ENCODE measurements around the gene VWC2L. TPM values are rescaled to one million over a fixed set of nuclear protein-coding genes. Genes with fewer than 3 reads are reported as not detected.

Gene VWC2L
- polyA plus RNA-seq, 1 experiment, result 0.04 TPM

DNA sequence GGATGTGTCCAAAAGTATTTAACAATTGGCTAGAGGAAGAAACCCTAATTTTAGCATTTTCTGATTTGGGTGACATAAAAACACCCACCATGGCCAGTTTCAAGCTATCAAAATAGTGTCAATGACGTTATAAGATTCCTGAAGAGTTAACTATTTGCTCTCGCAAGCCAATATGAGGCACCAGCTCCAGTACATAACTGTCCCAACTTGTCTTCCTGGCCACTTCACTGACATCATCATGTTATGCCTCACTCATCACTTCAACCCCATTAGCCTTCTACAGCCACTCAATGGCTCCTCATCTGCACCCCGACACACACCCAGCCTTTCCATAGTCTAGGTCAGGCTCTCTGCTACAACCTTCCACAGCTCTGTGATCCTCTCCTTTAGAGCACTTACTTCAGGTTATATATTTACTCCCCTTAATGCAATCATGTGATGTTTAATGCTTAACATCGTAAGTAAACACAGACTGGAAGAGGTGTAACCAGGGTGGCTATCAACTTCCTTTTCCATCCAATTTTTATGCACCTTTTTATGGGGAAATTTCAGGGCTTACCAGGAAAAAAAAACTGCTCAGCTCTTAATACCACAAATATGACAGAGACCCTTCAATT, 158.7 kb downstream of the VWC2L start:
- CTCF ChIA-PET, result no interaction called here
- Histone ChIP-seq H3K4me3 (ENCODE audit: low read depth, low read length) (no peak overlapping the region), H3K27me3 (ENCODE audit: control insufficient read depth, insufficient read depth, low read length) (no peaks in the 10 kb centered on the region), H3K9me3 (ENCODE audit: control insufficient read depth, insufficient read depth, low read length) (no peaks in the 10 kb centered on the region), H3K27ac (ENCODE audit: low read depth, low read length) (no peak overlapping the region)
- POLR2A ChIA-PET, result no interaction called here
- TF ChIP-seq CTCF (IDR thresholded peaks at IDR 0.05; ENCODE audit: low read depth, low read length), result no peak
- DNase-seq (ENCODE audit: low read depth, low spot score), result no peak

GRCh38 chr2:214574084-214574781, 163.4 kb downstream of the VWC2L start:
- Histone ChIP-seq H3K27me3 (ENCODE audit: control insufficient read depth, insufficient read depth, low read length) (no peaks in the 10 kb centered on the region), H3K27ac (ENCODE audit: low read depth, low read length) (no peak overlapping the region), H3K9me3 (ENCODE audit: control insufficient read depth, insufficient read depth, low read length) (no peaks in the 10 kb centered on the region), H3K4me3 (ENCODE audit: low read depth, low read length) (no peak overlapping the region)
- CTCF ChIA-PET, result no interaction called here
- no peak for DNase-seq (ENCODE audit: low read depth, low spot score)
- no peak for TF ChIP-seq CTCF (IDR thresholded peaks at IDR 0.05; ENCODE audit: low read depth, low read length)
- POLR2A ChIA-PET, result no interaction called here

- Histone ChIP-seq H3K27ac (ENCODE audit: low read depth, low read length) (no peak overlapping the region), H3K9me3 (ENCODE audit: control insufficient read depth, insufficient read depth, low read length) (no peaks in the 10 kb centered on the region), H3K27me3 (ENCODE audit: control insufficient read depth, insufficient read depth, low read length) (no peaks in the 10 kb centered on the region), H3K4me3 (ENCODE audit: low read depth, low read length) (no peak overlapping the region)
- no peak for DNase-seq (ENCODE audit: low read depth, low spot score)
- no peak for TF ChIP-seq CTCF (IDR thresholded peaks at IDR 0.05; ENCODE audit: low read depth, low read length)
- CTCF ChIA-PET, result interaction anchor here (0.7 kb wide), 1 partner anchor 1219 kb away, joined by 3 read pairs; no protein-coding TSS in a partner anchor
- POLR2A ChIA-PET, result no interaction called here
These were observed 164.2 kb downstream of the VWC2L start for GRCh38 chr2:214575030-214575429.

GRCh38 chr2:214575465-214575864, 164.6 kb downstream of the VWC2L start:
- POLR2A ChIA-PET, result no interaction called here
- CTCF ChIA-PET, result interaction anchor here (0.6 to 0.7 kb wide), 2 partner anchors 826 to 1218 kb away, joined by 3 read pairs; no protein-coding TSS in a partner anchor
- DNase-seq (ENCODE audit: low read depth, low spot score), result no peak

More at GRCh38 chr2:214575465-214575864, 164.6 kb downstream of the VWC2L start:
- Histone ChIP-seq H3K9me3 (ENCODE audit: control insufficient read depth, insufficient read depth, low read length) (no peaks in the 10 kb centered on the region), H3K27me3 (ENCODE audit: control insufficient read depth, insufficient read depth, low read length) (no peaks in the 10 kb centered on the region), H3K27ac (ENCODE audit: low read depth, low read length) (no peak overlapping the region), H3K4me3 (ENCODE audit: low read depth, low read length) (no peak overlapping the region)
- TF ChIP-seq CTCF (IDR thresholded peaks at IDR 0.05; ENCODE audit: low read depth, low read length), result no peak
